Measurements from ENCODE around the gene FAM163B.

Gene FAM163B

GRCh38 chr9:133595910-133596309 lies 13.3 kb downstream of the FAM163B start:
- DNase-seq = no peak

- no peak for DNase-seq
These were observed 14.9 kb downstream of the FAM163B start for GRCh38 chr9:133594310-133594709.

DNA sequence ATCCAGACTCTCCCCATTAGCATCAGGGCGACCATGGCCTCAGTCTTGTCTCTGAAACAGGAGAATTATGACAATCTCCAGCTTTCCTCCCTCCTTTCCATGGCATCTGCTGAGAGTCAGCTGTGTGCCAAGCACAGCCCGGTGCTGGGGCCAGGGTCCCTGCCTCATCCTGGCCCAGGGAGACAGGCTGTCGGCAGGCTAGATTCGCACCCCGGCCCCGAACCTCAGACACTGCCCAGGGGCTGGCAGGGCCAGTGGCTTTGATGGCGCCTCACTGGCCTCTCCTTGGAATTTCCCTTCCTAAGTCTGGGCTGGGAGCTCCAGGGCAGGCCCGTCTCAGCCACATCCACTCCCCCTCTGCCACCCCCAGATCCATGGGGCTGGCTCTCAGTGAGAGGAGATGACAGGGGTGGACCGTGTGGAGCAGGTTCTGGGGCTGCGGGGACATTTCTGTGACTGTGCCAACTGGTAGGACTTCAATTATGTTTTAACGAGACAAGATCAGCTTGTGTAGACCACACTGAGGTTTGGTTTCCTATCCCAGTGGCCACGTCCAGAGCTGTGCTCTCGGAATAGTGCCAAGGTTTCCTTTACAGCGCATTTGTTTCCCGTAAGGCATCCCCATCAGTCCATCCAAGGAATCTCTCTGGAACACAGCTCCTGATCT lies 15.5 kb downstream of the FAM163B start:
- DNase-seq = no peak

- DNase-seq = no peak
These were observed 16.3 kb downstream of the FAM163B start for GRCh38 chr9:133592731-133593409.

- DNase-seq = no peak
These were observed 17.2 kb downstream of the FAM163B start for GRCh38 chr9:133591985-133592384.

DNA sequence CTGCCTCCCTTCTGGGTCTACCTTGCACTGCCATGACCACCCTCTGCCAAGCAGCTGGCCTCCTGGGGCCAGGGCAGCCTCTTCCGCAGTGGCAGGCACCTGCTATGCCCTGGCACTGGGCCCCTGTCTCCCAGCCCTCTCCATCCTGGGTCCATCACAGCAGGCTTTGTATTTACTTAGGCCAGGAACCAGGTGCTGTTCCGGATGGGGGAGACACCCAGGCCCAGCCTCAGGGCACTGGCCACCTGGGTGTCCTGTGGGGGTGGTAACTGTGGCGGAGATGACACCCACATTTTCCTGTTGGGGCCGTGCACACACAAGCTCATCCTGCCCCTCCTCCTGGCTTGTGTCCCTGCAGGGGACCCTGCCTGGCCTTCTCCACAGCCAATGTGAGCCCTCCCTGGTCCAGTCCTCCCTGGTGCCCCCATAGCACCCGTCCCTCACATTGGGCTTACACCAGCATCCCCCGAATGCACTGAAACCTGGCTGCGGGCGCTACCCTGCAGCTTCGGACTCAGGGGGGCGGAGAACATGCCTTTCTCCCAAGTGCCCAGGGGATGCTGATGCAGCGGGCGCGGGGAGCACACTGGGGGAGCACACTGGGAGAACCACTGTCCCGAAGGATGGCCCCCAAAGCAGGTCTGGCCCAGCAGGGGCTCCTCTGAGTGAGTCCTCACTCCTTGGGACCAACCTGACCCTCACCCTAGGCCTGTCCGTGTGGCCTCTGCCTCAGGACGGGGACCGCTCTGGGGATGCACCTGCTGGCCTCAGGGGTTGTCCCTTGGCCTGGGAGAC lies 17.9 kb downstream of the FAM163B start:
- no peak for DNase-seq

GRCh38 chr9:133590231-133590855 lies 18.8 kb downstream of the FAM163B start:
- DNase-seq = no peak

DNA sequence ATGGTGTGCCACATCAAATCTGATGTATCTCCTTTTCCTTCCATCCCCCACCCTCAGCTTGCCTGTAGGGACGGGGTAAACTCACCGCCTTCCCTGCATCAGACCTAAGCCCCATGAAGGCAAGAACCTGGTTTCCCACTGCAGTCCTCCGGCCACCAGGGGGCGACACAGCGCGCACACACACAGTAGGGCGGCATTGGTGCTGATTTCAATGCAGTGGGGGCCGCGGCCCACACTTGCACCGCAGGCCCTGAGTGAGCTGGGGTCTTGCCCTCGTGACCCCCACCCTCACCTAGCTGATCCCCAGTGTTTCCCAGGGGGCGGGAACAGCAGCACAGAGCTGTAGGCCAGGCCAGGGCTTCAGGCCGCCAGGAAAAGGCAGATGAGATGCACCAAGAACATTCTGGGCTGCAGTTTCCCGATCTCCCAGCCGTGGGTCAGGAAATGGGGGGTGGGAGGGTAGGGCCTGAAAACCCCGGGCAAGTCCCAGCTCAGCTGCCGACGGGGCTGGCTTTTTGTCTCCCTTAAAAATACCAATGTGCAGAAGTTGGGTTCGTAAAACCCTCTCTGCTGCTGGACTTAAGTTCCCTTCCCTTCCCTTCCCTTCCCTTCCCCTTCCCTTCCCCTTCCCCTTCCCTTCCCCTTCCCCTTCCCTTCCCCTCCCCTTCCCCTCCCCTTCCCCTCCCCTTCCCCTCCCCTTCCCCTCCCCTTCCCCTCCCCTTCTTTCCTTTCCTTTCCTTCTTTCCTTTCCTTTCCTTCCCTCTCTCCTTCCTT lies 19.5 kb downstream of the FAM163B start:
- DNase-seq = no peak

- no peak for DNase-seq
These were observed 21.7 kb downstream of the FAM163B start for GRCh38 chr9:133587466-133587865.

- no peak for DNase-seq
These were observed 22.1 kb downstream of the FAM163B start for GRCh38 chr9:133587051-133587450.

DNA sequence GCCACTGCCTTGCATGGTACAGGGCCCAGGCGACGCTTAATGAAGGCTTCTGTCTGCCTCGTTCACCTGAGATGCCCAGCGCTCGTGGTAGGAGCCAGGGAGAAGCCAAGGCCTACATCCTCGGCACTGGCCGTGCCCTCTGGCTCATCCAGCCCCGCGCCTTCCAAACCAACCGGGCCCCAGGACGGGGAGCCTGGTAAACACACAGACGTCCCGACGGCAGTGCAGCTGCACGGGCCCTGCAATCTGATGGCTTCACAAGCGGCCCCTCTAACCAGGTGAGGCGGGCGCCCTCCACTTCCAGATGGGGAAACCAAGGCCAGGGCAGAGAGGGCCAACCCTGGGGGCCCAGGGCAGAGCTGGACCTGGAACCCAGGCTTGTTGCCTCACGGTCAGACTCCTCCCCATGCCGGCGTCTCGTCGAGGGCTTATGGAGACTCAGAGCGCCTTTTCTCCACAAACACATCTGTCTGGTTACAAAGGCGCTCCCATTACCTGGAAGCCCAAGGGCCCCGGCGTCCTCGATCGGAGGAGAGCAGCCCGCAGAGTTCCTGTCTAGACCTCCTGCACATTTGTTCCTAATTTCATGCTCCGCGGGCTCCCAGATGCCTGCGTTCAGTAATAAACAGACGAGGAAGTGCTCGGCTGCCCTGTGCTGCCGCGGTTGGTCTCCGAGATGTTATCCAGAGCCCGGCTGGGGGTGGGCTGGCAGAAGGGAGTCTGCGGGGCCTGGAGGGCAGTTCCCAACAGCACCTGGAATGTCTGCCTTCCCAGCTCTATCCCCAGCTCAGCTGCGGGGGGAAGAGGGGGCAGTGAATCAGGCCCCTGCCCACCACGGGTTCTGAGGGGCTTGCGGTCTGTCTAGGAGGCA lies 23.5 kb downstream of the FAM163B start:
- peak; percentile 60 for DNase-seq

DNA sequence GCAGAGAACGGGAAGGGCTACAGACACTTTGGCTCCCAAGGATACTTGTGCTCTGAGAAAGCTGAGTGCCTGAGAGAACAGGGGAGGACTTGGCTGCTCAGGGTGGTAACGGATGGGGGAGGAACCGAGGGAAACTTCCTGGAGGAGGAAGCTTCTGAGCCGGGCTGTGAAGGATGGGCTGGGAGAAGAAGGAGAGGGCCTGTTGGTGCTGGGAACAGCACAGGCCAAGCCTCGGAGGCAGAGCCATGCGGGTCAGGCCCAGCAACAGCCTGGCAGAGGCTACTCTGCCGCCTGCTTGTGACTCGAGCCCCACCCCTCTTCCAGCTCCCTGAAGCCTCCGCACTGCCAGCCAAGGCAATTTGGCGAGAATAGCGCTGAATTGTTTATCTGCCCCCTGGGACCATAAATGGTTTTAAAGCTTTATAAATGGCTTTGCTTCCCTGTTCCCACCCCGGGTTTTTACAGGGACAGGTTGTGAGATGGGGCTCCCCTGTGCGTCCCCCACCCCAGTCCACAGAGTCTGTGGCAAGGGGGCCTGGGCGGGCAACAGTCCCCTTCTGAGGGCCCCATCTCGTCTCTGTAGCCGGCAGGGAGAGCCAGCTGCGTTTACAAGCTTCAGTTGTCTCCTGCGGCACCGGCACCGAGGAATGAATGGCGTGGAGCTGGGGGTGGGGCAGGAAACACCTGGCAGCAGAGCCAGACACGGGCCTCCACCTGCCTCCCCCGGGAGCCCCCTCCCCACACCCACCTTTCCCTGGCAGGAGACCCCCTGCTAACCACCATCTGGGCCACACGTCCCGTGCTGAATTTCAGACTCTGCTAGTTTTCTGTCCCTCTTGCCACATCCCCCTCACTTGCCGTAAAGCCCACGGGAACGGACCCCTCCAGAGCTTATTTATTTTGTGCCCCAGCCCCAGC lies 24.4 kb downstream of the FAM163B start:
- DNase-seq = peak; percentile 75

- no peak for DNase-seq
These were observed 25.0 kb downstream of the FAM163B start for GRCh38 chr9:133584167-133584558.

- no peak for DNase-seq
These were observed 25.6 kb downstream of the FAM163B start for GRCh38 chr9:133583586-133583985.

DNA sequence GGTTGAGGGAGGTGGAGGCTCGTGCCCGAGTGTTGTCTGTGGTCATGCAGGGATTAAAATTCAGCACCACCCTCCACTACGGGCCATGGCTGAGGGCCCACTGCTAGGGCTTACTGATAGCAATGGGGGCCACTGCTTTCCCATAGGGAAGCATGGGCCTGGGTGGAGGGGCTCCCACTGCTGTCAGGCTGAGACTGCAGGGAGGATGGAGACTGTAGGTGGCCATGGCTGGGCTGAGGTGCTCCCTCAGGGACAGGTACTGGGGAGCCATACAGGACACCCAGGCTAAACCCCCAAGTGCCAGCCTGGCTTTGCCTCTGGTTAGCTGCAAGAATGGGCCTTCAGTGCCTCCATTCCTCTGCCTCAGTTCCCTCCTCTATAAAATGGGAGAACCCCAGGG lies 26.1 kb downstream of the FAM163B start:
- no peak for DNase-seq

DNA sequence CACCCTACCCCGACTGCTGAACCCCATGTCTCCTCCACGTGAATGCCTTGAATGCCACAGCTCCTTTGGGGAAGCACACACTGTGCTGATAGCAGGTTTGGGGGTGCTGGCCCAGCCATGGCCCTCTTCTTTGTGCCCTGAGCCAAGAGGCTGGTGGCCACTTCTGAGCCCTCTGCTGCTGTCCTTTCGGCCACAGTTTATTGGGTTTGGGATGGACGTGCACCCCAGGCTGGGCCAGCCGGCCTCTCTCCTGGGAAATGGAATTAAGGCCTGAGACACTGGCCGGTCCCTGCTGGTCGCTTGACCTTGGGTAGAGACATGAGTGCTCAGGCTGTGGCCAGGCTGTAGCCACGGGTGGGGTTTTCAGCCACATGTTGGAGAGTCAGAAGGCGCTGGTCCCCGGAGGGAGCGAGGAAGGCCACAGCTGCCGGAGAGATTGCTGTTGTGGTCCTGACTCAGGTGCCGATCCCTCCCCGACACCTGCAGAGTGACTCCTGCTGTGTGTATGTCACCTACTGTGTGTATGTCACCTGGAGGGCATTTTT lies 26.6 kb downstream of the FAM163B start:
- DNase-seq = no peak

- peak; percentile 31 for DNase-seq
These were observed 27.5 kb downstream of the FAM163B start for GRCh38 chr9:133581513-133582343.

DNA sequence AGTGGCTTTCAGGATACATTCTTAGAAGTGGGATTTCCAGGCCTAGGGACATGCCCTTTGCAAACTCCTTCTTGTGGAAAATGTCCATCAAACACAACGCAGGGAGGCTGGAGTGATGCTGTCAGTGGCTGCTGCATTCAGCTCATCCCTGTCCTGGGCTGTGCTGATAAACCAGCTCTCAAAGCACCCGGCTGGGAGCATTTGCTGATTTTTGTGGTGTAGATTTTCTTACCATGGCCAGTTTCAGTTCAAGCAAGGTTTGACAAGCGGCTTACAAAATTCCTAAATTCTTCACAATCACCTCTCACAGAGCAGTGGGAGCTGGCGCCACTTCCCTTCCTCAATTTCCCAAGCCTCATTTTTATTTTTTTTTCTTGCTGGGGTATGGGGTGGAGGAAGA lies 28.2 kb downstream of the FAM163B start:
- DNase-seq = no peak

- no peak for DNase-seq
These were observed 28.8 kb downstream of the FAM163B start for GRCh38 chr9:133580419-133580738.
